Measurements from ENCODE around the gene CPEB3. TPM values are rescaled to one million over a fixed set of nuclear protein-coding genes. Genes with fewer than 3 reads are reported as not detected.

Gene CPEB3
- total RNA-seq, 1 donor from 2014 or later = 8.8 TPM

DNA sequence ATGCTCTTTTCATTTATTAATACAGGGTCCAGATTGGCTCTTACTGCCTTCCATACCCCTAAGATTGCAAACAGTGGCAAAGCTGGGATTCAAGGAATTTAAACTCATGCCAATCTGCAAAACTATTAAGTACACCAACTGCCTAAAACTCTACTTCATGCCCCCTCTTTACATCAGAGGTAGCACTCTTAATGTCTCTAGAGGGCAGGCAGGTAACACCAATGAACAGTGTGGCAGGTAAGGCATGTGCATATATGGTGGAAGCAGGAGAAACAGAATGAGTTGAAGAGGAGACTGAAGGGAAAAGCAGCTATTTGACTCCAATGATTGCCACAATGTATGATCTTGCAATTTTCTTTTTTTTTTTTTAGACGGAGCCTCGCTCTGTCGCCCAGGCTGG is 210.6 kb downstream of the CPEB3 start:
- no peak for DNase-seq (ENCODE audit: extremely low spot score in 2 of 2)
- no peaks in the 10 kb centered on the region for H3K9me3 ChIP-seq
- H3K36me3 ChIP-seq = peaks cover 0 to 12% of the 10 kb centered on the region in 2 donors
- TF ChIP-seq, protein P1, sequence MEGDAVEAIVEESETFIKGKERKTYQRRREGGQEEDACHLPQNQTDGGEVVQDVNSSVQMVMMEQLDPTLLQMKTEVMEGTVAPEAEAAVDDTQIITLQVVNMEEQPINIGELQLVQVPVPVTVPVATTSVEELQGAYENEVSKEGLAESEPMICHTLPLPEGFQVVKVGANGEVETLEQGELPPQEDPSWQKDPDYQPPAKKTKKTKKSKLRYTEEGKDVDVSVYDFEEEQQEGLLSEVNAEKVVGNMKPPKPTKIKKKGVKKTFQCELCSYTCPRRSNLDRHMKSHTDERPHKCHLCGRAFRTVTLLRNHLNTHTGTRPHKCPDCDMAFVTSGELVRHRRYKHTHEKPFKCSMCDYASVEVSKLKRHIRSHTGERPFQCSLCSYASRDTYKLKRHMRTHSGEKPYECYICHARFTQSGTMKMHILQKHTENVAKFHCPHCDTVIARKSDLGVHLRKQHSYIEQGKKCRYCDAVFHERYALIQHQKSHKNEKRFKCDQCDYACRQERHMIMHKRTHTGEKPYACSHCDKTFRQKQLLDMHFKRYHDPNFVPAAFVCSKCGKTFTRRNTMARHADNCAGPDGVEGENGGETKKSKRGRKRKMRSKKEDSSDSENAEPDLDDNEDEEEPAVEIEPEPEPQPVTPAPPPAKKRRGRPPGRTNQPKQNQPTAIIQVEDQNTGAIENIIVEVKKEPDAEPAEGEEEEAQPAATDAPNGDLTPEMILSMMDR (IDR thresholded peaks at IDR 0.05) = no peak
- TF ChIP-seq POLR2AphosphoS5 (IDR thresholded peaks at IDR 0.05; ENCODE audit: insufficient read depth in 1 of 2, low read depth in 1 of 2) (no peak), POLR2A (IDR thresholded peaks at IDR 0.05) (no peak)
- H3K27ac ChIP-seq = no peak overlapping the region
- no peak overlapping the region for H3K4me3 ChIP-seq
- no peaks in the 10 kb centered on the region for H3K4me1 ChIP-seq
- H3K27me3 ChIP-seq = no peaks in the 10 kb centered on the region
- intact Hi-C loops (cut with DNase I) = no loop called here

DNA sequence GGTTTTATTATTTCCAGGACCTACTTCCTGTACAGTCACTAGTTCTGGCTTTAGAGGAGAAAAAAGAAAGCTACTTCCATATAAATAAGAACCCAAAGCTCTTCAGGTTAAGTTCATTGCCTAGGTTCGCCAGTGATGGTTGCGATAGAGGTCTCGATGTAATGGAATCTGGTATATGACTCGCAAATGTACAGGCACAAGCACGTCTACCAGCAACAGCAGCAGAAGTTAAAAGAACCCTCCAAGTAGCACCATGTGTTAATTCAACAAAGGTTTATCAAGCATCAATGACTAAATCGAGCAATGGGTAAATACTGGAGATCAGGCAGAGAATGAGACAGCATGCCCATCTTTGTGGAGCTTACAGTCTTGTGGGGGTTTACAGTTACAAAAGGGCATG is 211.9 kb downstream of the CPEB3 start:
- Histone ChIP-seq H3K27me3 (no peaks in the 10 kb centered on the region), H3K27ac (no peak overlapping the region), H3K9me3 (no peaks in the 10 kb centered on the region), H3K36me3 (peaks cover 0 to 12% of the 10 kb centered on the region in 2 donors), H3K4me3 (no peak overlapping the region), H3K4me1 (no peaks in the 10 kb centered on the region)
- no peak for DNase-seq (ENCODE audit: extremely low spot score in 2 of 2)
- TF ChIP-seq, protein P1 (IDR thresholded peaks at IDR 0.05) = no peak
- TF ChIP-seq POLR2A (IDR thresholded peaks at IDR 0.05) (no peak), POLR2AphosphoS5 (IDR thresholded peaks at IDR 0.05; ENCODE audit: insufficient read depth in 1 of 2, low read depth in 1 of 2) (no peak)
- intact Hi-C loops (cut with DNase I) = no loop called here

DNA sequence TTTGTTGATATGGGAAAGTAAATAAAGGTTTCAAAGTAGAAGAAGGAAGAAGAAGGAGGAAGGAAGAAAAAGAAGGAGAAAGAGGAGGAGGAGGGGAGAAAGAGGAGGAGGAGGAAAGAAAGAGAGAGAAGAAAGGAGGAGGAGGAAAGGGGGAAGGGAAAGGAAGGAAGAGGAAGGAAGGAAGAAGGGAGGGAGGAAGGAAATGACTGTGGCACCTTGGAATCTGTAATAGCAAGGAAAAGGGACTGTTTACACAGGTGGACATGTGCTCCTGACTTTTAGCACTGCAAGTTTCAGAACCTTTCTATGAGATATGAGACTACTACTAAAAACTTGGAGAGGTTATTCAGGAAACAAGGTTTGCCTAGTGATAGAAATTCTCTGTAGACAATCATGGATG is 214.2 kb downstream of the CPEB3 start:
- no peak for TF ChIP-seq POLR2A (IDR thresholded peaks at IDR 0.05)
- TF ChIP-seq, protein P1 (IDR thresholded peaks at IDR 0.05) = no peak
- no peak for TF ChIP-seq POLR2AphosphoS5 (IDR thresholded peaks at IDR 0.05; ENCODE audit: insufficient read depth in 1 of 2, low read depth in 1 of 2)
- Histone ChIP-seq H3K36me3 (peaks cover 0 to 12% of the 10 kb centered on the region in 2 donors), H3K9me3 (no peaks in the 10 kb centered on the region)

DNA sequence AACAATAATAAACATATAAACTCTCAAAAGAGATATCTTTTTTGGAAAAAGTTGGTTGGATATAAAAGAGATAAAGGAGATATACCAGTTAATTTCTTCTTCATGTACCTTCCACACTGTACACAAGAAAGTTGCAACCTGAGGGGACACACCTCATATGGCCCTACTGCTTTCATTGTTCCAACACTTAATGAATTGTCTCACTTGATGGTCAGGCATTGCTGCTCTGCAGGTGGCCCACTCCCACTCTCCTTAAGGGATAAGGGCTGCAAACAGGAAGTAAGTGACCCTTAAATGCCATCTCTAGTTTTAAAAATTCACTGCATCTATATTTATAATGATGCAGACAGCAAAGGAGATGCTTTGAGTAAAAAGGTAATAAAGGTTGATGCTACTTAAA is 215.0 kb downstream of the CPEB3 start:
- Histone ChIP-seq H3K9me3 (no peaks in the 10 kb centered on the region), H3K4me3 (no peak overlapping the region), H3K36me3 (peaks cover 0 to 8% of the 10 kb centered on the region in 2 donors), H3K27ac (no peak overlapping the region), H3K27me3 (no peaks in the 10 kb centered on the region), H3K4me1 (no peaks in the 10 kb centered on the region)
- intact Hi-C loops (cut with DNase I) = no loop called here
- TF ChIP-seq POLR2A (IDR thresholded peaks at IDR 0.05) (no peak), POLR2AphosphoS5 (IDR thresholded peaks at IDR 0.05; ENCODE audit: insufficient read depth in 1 of 2, low read depth in 1 of 2) (no peak)
- TF ChIP-seq, protein P1 (IDR thresholded peaks at IDR 0.05) = no peak
- DNase-seq (ENCODE audit: extremely low spot score in 2 of 2) = no peak

More for the DNA sequence above, 214.2 kb downstream of the CPEB3 start:
- no peaks in the 10 kb centered on the region for H3K4me1 ChIP-seq
- no peak for DNase-seq (ENCODE audit: extremely low spot score in 2 of 2)
- H3K4me3 ChIP-seq = no peak overlapping the region
- no peaks in the 10 kb centered on the region for H3K27me3 ChIP-seq
- H3K27ac ChIP-seq = no peak overlapping the region
- intact Hi-C loops (cut with DNase I) = no loop called here

DNA sequence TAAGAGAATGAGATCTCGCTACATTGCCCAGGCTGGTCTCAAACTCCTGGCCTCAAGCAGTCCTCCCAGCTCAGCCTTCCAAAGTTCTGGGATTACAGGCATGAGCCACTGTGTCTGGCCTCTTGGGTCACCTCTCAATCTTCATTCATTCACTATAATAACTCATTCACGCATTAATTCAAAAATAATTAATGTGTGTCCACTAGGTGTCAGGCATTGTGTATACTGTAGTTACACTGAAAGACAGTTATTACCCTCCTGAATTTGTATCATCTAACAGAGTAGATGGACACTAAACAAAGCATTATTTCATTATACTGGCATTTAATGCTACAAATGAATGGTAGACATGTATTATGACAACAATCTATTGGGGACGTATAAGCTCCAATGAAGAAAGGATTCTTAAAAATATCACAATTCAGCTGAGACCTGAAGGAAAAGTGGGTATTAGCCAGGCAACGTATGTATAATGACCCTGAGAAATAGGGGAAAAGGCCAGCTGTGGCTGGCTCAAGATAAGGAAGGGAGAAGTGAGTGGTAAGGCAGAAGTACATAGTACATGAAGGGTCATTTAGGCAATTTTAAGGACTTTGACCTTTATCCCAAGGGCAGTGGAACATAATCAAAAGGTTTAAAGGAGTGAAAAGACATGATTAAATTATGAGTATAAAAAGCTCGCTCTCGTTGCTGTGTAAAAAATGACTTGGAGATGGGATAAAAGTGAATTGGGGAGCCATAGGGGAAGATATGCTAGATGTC is 216.6 kb downstream of the CPEB3 start:
- TF ChIP-seq, protein P1 (IDR thresholded peaks at IDR 0.05) = no peak
- TF ChIP-seq POLR2AphosphoS5 (IDR thresholded peaks at IDR 0.05; ENCODE audit: insufficient read depth in 1 of 2, low read depth in 1 of 2) (no peak), POLR2A (IDR thresholded peaks at IDR 0.05) (no peak)
- no peak for DNase-seq (ENCODE audit: extremely low spot score in 2 of 2)
- Histone ChIP-seq H3K36me3 (no peaks in the 10 kb centered on the region), H3K4me3 (no peak overlapping the region), H3K4me1 (no peaks in the 10 kb centered on the region), H3K9me3 (no peaks in the 10 kb centered on the region), H3K27me3 (no peaks in the 10 kb centered on the region), H3K27ac (no peak overlapping the region)
- intact Hi-C loops (cut with DNase I) = no loop called here

All from vagina (tissue), 2 donors.